ENCODE results near the gene YBEY.
A peak's percentile ranks its signal among the peaks of the same experiment; 100 is the strongest.

DNA sequence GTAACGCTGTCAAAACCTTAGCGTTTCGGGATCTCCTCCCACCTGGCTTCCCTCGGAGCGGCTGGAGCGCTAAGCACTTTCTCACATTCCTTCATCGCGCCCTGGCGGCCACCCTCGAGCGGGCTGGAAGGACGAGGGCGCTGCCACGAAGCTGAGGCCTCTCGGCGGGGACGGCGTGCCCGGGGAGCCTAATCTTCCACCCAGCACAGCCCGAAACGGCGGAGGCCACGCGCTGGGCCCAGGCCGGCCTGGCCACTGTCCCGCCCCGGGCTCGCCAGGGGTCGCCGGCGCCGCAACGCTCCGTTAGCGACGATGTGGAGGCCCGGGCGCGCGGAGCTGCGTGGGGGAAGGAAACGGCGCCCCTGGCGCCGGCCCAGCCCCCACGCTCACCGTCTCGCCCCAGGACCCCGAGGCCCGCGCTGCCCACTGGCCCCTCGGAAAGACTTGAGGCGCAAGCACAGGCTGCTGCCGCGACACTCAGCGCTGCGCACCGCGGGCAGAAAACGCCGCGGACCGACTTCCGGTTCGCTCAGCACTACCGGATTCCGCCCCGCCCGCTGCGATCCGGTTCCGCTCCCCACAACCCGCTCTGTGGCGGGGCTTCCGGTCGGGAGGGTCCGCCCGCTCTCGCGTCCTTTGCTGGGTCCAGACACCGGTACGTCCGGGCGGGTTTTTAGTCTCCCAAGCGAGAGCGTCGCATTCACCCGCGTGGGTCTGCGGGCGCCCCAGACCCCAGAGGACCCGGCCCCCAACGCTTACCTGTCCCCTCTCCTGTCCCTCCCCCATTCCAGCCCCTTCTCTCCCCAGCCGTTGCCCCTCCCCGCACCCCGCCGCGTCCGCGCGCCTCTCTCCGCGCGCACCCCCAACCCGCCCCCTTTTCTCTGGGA is at the start of gene YBEY:
- TF ChIP-seq, protein P1, sequence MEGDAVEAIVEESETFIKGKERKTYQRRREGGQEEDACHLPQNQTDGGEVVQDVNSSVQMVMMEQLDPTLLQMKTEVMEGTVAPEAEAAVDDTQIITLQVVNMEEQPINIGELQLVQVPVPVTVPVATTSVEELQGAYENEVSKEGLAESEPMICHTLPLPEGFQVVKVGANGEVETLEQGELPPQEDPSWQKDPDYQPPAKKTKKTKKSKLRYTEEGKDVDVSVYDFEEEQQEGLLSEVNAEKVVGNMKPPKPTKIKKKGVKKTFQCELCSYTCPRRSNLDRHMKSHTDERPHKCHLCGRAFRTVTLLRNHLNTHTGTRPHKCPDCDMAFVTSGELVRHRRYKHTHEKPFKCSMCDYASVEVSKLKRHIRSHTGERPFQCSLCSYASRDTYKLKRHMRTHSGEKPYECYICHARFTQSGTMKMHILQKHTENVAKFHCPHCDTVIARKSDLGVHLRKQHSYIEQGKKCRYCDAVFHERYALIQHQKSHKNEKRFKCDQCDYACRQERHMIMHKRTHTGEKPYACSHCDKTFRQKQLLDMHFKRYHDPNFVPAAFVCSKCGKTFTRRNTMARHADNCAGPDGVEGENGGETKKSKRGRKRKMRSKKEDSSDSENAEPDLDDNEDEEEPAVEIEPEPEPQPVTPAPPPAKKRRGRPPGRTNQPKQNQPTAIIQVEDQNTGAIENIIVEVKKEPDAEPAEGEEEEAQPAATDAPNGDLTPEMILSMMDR (IDR thresholded peaks at IDR 0.05; ENCODE audit: low read depth, low read length) = peak; percentile 25
- TF ChIP-seq EZH2phosphoT487 (IDR thresholded peaks at IDR 0.05; ENCODE audit: low read depth) = no peak
